IPS-11a (cell line): Measurements from ENCODE around the gene CDK14.

Source experiments
- H3K4me3 ChIP-seq: one replicate; pipeline ENCODE4 v1.5.1; 2013; ENCODE audit warnings: low read depth, low read length, control low read depth

The CDK14 gene

GRCh38 chr7:90834771-90835170 is 238.7 kb downstream of the CDK14 start:
- no peak overlapping the region for H3K4me3 ChIP-seq

GRCh38 chr7:90835861-90836260 is 239.7 kb downstream of the CDK14 start:
- no peak overlapping the region for H3K4me3 ChIP-seq

GRCh38 chr7:90836937-90837336 is 240.8 kb downstream of the CDK14 start:
- H3K4me3 ChIP-seq, result no peak overlapping the region

GRCh38 chr7:90838799-90839198 is 242.7 kb downstream of the CDK14 start:
- no peak overlapping the region for H3K4me3 ChIP-seq

GRCh38 chr7:90839316-90839715 is 243.2 kb downstream of the CDK14 start:
- H3K4me3 ChIP-seq, result no peak overlapping the region

GRCh38 chr7:90839727-90840291 is 243.7 kb downstream of the CDK14 start:
- no peak overlapping the region for H3K4me3 ChIP-seq

- no peak overlapping the region for H3K4me3 ChIP-seq
Measured at GRCh38 chr7:90841759-90842429, 245.8 kb downstream of the CDK14 start.

GRCh38 chr7:90842430-90842788 is 246.3 kb downstream of the CDK14 start:
- H3K4me3 ChIP-seq, result no peak overlapping the region

- H3K4me3 ChIP-seq, result no peak overlapping the region
Measured at GRCh38 chr7:90843472-90843871, 247.4 kb downstream of the CDK14 start.

- H3K4me3 ChIP-seq, result no peak overlapping the region
Measured at GRCh38 chr7:90844421-90844820, 248.3 kb downstream of the CDK14 start.

GRCh38 chr7:90846192-90846591 is 250.1 kb downstream of the CDK14 start:
- no peak overlapping the region for H3K4me3 ChIP-seq

GRCh38 chr7:90850066-90850465 is 253.9 kb downstream of the CDK14 start:
- H3K4me3 ChIP-seq, result no peak overlapping the region

GRCh38 chr7:90850471-90850870 is 254.3 kb downstream of the CDK14 start:
- H3K4me3 ChIP-seq, result no peak overlapping the region

GRCh38 chr7:90853205-90853604 is 257.1 kb downstream of the CDK14 start:
- H3K4me3 ChIP-seq, result no peak overlapping the region

- no peak overlapping the region for H3K4me3 ChIP-seq
Measured at GRCh38 chr7:90856351-90857070, 260.4 kb downstream of the CDK14 start.

GRCh38 chr7:90857603-90858002 is 261.5 kb downstream of the CDK14 start:
- no peak overlapping the region for H3K4me3 ChIP-seq

GRCh38 chr7:90858546-90858945 is 262.4 kb downstream of the CDK14 start:
- H3K4me3 ChIP-seq, result no peak overlapping the region

GRCh38 chr7:90859521-90859920 is 263.4 kb downstream of the CDK14 start:
- no peak overlapping the region for H3K4me3 ChIP-seq

- no peak overlapping the region for H3K4me3 ChIP-seq
Measured at GRCh38 chr7:90864088-90864487, 268.0 kb downstream of the CDK14 start.

GRCh38 chr7:90869335-90869734 is 273.2 kb downstream of the CDK14 start:
- H3K4me3 ChIP-seq, result no peak overlapping the region

- no peak overlapping the region for H3K4me3 ChIP-seq
Measured at GRCh38 chr7:90876701-90877100, 280.6 kb downstream of the CDK14 start.

GRCh38 chr7:90877201-90877600 is 281.1 kb downstream of the CDK14 start:
- H3K4me3 ChIP-seq, result no peak overlapping the region
